KMS-11 (cell line): Measurements from ENCODE around the gene TMEM107.
A peak's percentile ranks its signal among the peaks of the same experiment; 100 is the strongest.

Experiments used
- H2AFZ ChIP-seq: fragments of 200-600 bp; sonication (generic); 2 replicates; pipeline ENCODE4 v1.6.1; 2016; ENCODE audit warnings: antibody characterized with exemption, mixed run types, low read depth
- H3K27ac ChIP-seq: fragments of 200-600 bp; sonication (generic); 2 replicates; pipeline ENCODE4 v1.6.1; 2016; ENCODE audit warnings: mild to moderate bottlenecking, mixed run types
- H3K27me3 ChIP-seq: fragments of 200-600 bp; sonication (generic); 2 replicates; pipeline ENCODE4 v1.6.1; 2017; ENCODE audit warnings: mild to moderate bottlenecking, low read depth, mixed run types, moderate library complexity; ENCODE audit not compliant: insufficient read depth
- H3K36me3 ChIP-seq: fragments of 200-600 bp; sonication (generic); 2 replicates; pipeline ENCODE4 v1.6.1; 2017; ENCODE audit warnings: mild to moderate bottlenecking, mixed run types; ENCODE audit not compliant: insufficient read depth
- H3K4me1 ChIP-seq: fragments of 200-600 bp; sonication (generic); 2 replicates; pipeline ENCODE4 v1.6.1; 2016; ENCODE audit warnings: mild to moderate bottlenecking, low read depth, mixed run types; ENCODE audit not compliant: poor library complexity, severe bottlenecking
- H3K4me2 ChIP-seq: fragments of 200-600 bp; sonication (generic); 2 replicates; pipeline ENCODE4 v1.7.0; 2016; ENCODE audit warnings: mild to moderate bottlenecking, mixed run types
- H3K4me3 ChIP-seq: fragments of 200-600 bp; sonication (generic); IDR thresholded peaks from 2 replicates; pipeline ENCODE4 v1.6.1; 2017; ENCODE audit warnings: low read depth, low read length, mixed read lengths; ENCODE audit not compliant: insufficient read depth
- H3K79me2 ChIP-seq: fragments of 200-600 bp; sonication (generic); 2 replicates; pipeline ENCODE4 v1.6.1; 2016; ENCODE audit warnings: low read depth, mixed run types; ENCODE audit not compliant: insufficient read depth
- H3K9ac ChIP-seq: fragments of 200-600 bp; sonication (generic); 2 replicates; pipeline ENCODE4 v1.6.1; 2016; ENCODE audit warnings: mild to moderate bottlenecking, mixed run types
- H4K20me1 ChIP-seq: fragments of 200-600 bp; sonication (generic); 2 replicates; pipeline ENCODE4 v1.6.1; 2016; ENCODE audit warnings: mild to moderate bottlenecking, mixed run types; ENCODE audit not compliant: insufficient read depth
- TF ChIP-seq, protein P1 (sequence below): fragments of 200-600 bp; sonication (generic); conservative IDR thresholded peaks from 2 replicates; pipeline ENCODE4 v1.6.1; 2017; ENCODE audit warnings: low read depth, mild to moderate bottlenecking, antibody characterized with exemption, low read length, moderate library complexity, mixed read lengths

Gene TMEM107

DNA sequence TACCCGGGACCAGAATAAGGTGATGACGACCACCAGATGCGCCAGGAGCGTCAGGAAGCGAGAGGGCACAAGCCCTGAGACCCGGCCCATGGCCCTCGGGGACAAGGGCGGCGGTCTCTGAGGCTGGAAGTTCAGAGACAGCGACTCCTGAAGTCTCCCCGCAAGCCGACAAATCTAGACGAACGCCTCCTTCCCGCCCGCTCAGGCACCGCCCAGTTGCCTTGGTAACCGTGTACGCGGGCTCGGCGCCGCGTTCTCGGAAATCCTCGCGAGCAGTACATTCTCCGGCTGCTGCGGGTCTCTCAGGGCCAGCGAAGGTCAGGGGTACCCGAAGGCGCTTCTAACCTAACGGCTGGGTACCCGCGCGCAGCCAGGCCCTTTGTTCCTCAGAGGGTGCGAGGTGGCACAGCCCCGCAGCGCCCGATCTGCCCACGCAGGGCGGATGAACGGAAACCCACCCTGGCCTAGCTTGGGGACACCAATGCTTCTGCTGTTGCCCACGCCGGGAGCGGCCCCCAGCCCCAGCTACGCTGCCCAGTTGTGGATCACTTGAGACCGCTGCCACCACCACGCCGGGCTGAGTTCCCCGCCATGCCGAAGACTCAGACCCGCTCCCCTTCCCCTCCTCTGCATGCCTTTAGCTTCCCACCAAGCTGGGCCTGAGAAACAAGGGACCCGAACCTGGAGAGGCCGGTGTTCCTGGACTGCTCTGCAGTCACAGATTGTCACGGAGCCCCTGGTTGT is at the start of gene TMEM107:
Gene TMEM107, minus strand, starts transcription at position 184 of the 744 bp plus-strand sequence. Its CDS starts 94 bp downstream, at position 90.
- peak within 1 kb of the TSS; percentile 47; the same call in 1 of the 2 replicates for H2AFZ ChIP-seq
- H3K4me1 ChIP-seq, result no peaks in the 10 kb centered on the region
- peak within 1 kb of the TSS; percentile 18; the same call in 1 of the 2 replicates for H3K9ac ChIP-seq
- peak within 1 kb of the TSS; percentile 29; the same call in 1 of the 2 replicates for H3K4me2 ChIP-seq
- no peak within 1 kb of the TSS for H3K27ac ChIP-seq
- no peak within 1 kb of the TSS for H3K4me3 ChIP-seq
- TF ChIP-seq, protein P1, sequence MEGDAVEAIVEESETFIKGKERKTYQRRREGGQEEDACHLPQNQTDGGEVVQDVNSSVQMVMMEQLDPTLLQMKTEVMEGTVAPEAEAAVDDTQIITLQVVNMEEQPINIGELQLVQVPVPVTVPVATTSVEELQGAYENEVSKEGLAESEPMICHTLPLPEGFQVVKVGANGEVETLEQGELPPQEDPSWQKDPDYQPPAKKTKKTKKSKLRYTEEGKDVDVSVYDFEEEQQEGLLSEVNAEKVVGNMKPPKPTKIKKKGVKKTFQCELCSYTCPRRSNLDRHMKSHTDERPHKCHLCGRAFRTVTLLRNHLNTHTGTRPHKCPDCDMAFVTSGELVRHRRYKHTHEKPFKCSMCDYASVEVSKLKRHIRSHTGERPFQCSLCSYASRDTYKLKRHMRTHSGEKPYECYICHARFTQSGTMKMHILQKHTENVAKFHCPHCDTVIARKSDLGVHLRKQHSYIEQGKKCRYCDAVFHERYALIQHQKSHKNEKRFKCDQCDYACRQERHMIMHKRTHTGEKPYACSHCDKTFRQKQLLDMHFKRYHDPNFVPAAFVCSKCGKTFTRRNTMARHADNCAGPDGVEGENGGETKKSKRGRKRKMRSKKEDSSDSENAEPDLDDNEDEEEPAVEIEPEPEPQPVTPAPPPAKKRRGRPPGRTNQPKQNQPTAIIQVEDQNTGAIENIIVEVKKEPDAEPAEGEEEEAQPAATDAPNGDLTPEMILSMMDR, result no peak
- H3K79me2 ChIP-seq, result no peaks in the 10 kb centered on the region
- no peaks in the 10 kb centered on the region for H4K20me1 ChIP-seq
- no peaks in the 10 kb centered on the region for H3K36me3 ChIP-seq
- no peaks in the 10 kb centered on the region for H3K27me3 ChIP-seq

- Histone ChIP-seq H3K27me3 (no peaks in the 10 kb centered on the region), H3K36me3 (no peaks in the 10 kb centered on the region), H3K4me2 (no peak overlapping the region), H3K27ac (no peak overlapping the region), H2AFZ (no peak overlapping the region), H3K79me2 (no peaks in the 10 kb centered on the region), H3K4me3 (no peak overlapping the region), H3K4me1 (no peaks in the 10 kb centered on the region), H4K20me1 (no peaks in the 10 kb centered on the region), H3K9ac (no peak overlapping the region)
- TF ChIP-seq, protein P1, result no peak
These were observed 49.0 kb upstream of the TMEM107 start for GRCh38 chr17:8224891-8225812.

- H2AFZ ChIP-seq, result no peak overlapping the region; the same call in 1 of the 2 replicates
These were observed 47.4 kb upstream of the TMEM107 start for GRCh38 chr17:8223356-8224126.

More at GRCh38 chr17:8223356-8224126, 47.4 kb upstream of the TMEM107 start:
- Histone ChIP-seq H4K20me1 (no peaks in the 10 kb centered on the region), H3K36me3 (no peaks in the 10 kb centered on the region), H3K27ac (peak overlapping the region; percentile 74), H3K4me2 (no peak overlapping the region), H3K4me1 (no peaks in the 10 kb centered on the region), H3K4me3 (no peak overlapping the region), H3K9ac (peak overlapping the region; percentile 59; the same call in 1 of the 2 replicates), H3K79me2 (no peaks in the 10 kb centered on the region), H3K27me3 (no peaks in the 10 kb centered on the region)
- TF ChIP-seq, protein P1, result peak; percentile 13; the same call in 1 of the 2 replicates
